Vagina (tissue), 2 donors: ENCODE measurements around the gene WDHD1. TPM values are rescaled to one million over a fixed set of nuclear protein-coding genes. Genes with fewer than 3 reads are reported as not detected.
"Not testable (repeated sequence)": the region's sequence is repeated elsewhere in the genome, so short reads cannot be mapped to it uniquely, and the experiment has no call there.

Source experiments
- DNase-seq, 2 donors: peaks; one replicate each; pipeline ENCODE4 v3.0.0-alpha.2; 2017; ENCODE audit errors: extremely low spot score in 2 of 2
- H3K27ac ChIP-seq: fragments of 200-600 bp; sonication (generic); one replicate; pipeline ENCODE4 v1.5.1; 2019
- H3K27me3 ChIP-seq: fragments of 200-600 bp; sonication (generic); one replicate; pipeline ENCODE4 v1.5.1; 2019
- H3K36me3 ChIP-seq, 2 donors: fragments of 200-600 bp; sonication (generic); one replicate each; pipeline ENCODE4 v1.5.1; 2017 to 2019
- H3K4me1 ChIP-seq: fragments of 200-600 bp; sonication (generic); one replicate; pipeline ENCODE4 v1.5.1; 2019
- H3K4me3 ChIP-seq, 2 donors: fragments of 200-600 bp; sonication (generic); 1 replicate in 1 of 2; 2 replicates in 1 of 2; pipeline ENCODE4 v1.5.1; 2016 to 2019
- H3K9me3 ChIP-seq: fragments of 200-600 bp; sonication (generic); one replicate; pipeline ENCODE4 v1.5.1; 2019
- POLR2A ChIP-seq, 2 donors: fragments of 450-650 bp; IDR thresholded peaks; one replicate each; pipeline ENCODE4 v1.6.1; 2017; ENCODE audit warnings: antibody characterized with exemption in 2 of 2, mild to moderate bottlenecking in 2 of 2, moderate library complexity in 2 of 2
- POLR2AphosphoS5 ChIP-seq, 2 donors: sonication (generic); formaldehyde crosslinking; IDR thresholded peaks; one replicate each; pipeline ENCODE4 v1.9.0; 2017; ENCODE audit warnings: antibody characterized with exemption in 2 of 2, mild to moderate bottlenecking in 2 of 2, low read depth in 1 of 2; ENCODE audit not compliant: insufficient read depth in 1 of 2
- intact Hi-C: fragments of 100-400 bp; cut with DNase I; formaldehyde crosslinking; loops from one replicate; pipeline ENCODE4 v1.15.1; 2023
- total RNA-seq: library from RNA; depleted of rRNA; stranded (reverse); fragments of >200 nt; gene quantifications from one replicate; pipeline ENCODE4 v1.2.3, GENCODE V29; 2016
- TF ChIP-seq, protein P1 (sequence below), 3 experiments: fragments of 450-650 bp in 2 of 3; fragments of 200-600 bp in 1 of 3; sonication (generic) in 1 of 3; IDR thresholded peaks; one replicate each; pipeline ENCODE4 v1.5.1; 2017 to 2019; ENCODE audit warnings: antibody characterized with exemption in 3 of 3, mild to moderate bottlenecking in 2 of 3, moderate library complexity in 2 of 3

Gene WDHD1
- total RNA-seq, 1 donor from 2014 or later: 3.2 TPM

GRCh38 chr14:55071870-55072640, 45.2 kb upstream of the WDHD1 start:
- H3K27ac ChIP-seq: peak overlapping the region; percentile 11
- H3K27me3 ChIP-seq: no peaks in the 10 kb centered on the region
- intact Hi-C loops: no loop called here
- no peak for TF ChIP-seq POLR2A (IDR thresholded peaks at IDR 0.05)
- peak in 1 of 2 donors; percentile 61 for TF ChIP-seq POLR2AphosphoS5 (IDR thresholded peaks at IDR 0.05; ENCODE audit: insufficient read depth in 1 of 2, low read depth in 1 of 2)
- DNase-seq: no peak
- H3K4me1 ChIP-seq: peaks cover 20% of the 10 kb centered on the region
- no peak overlapping the region for H3K4me3 ChIP-seq
- H3K36me3 ChIP-seq: no peaks in the 10 kb centered on the region
- no peaks in the 10 kb centered on the region for H3K9me3 ChIP-seq

DNA sequence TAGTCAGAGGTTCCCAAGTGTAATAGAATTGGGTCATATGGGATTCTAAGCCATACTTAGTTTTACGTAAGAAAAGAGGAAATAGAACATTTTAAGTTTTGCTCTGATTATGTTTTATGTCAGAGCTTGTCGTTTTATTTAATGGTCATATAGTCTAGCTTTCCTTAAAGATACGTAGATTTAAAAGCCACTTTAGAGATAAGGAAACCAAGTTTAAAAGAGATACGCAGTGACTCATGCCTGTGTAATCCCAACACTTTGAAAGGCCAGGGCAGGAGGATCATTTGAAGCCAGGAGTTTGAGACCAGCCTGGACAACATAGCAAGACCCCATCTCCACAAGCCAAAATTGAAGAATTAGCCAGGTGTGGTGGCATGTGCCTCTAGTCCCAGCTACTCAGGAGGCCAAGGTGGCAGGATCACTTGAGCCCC, 44.1 kb upstream of the WDHD1 start:
- TF ChIP-seq, protein P1, sequence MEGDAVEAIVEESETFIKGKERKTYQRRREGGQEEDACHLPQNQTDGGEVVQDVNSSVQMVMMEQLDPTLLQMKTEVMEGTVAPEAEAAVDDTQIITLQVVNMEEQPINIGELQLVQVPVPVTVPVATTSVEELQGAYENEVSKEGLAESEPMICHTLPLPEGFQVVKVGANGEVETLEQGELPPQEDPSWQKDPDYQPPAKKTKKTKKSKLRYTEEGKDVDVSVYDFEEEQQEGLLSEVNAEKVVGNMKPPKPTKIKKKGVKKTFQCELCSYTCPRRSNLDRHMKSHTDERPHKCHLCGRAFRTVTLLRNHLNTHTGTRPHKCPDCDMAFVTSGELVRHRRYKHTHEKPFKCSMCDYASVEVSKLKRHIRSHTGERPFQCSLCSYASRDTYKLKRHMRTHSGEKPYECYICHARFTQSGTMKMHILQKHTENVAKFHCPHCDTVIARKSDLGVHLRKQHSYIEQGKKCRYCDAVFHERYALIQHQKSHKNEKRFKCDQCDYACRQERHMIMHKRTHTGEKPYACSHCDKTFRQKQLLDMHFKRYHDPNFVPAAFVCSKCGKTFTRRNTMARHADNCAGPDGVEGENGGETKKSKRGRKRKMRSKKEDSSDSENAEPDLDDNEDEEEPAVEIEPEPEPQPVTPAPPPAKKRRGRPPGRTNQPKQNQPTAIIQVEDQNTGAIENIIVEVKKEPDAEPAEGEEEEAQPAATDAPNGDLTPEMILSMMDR (IDR thresholded peaks at IDR 0.05): no peak
- TF ChIP-seq POLR2AphosphoS5 (IDR thresholded peaks at IDR 0.05; ENCODE audit: insufficient read depth in 1 of 2, low read depth in 1 of 2) (no peak), POLR2A (IDR thresholded peaks at IDR 0.05) (no peak)
- Histone ChIP-seq H3K4me1 (peaks cover 20% of the 10 kb centered on the region), H3K27ac (no peak overlapping the region), H3K36me3 (no peaks in the 10 kb centered on the region), H3K9me3 (no peaks in the 10 kb centered on the region), H3K4me3 (no peak overlapping the region), H3K27me3 (no peaks in the 10 kb centered on the region)
- intact Hi-C loops: no loop called here
- DNase-seq: no peak

DNA sequence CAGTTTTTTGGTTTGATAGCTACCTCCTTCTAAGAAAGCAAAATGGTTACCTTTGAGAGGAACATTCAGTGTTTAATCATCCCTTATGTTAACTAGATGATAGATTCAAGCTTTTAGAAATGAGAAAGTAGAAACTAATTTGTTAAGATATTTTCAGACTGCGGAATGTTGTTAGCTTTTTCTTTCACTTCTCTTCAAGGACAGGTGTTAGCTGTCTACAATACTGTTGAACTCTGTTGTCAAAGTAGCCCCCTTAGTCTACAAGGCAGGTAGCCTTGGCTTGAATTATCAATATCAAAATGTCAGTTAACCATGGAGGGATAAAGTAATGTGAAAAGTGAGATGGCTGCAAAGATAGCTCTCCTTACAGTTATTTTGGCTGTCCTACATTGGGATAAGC, 39.3 kb upstream of the WDHD1 start:
- H3K9me3 ChIP-seq: no peaks in the 10 kb centered on the region
- no peak overlapping the region for H3K27ac ChIP-seq
- H3K36me3 ChIP-seq: peaks cover 0 to 23% of the 10 kb centered on the region in 2 donors
- peaks cover 16% of the 10 kb centered on the region for H3K4me1 ChIP-seq
- TF ChIP-seq, protein P1 (IDR thresholded peaks at IDR 0.05): no peak
- TF ChIP-seq POLR2A (IDR thresholded peaks at IDR 0.05) (no peak), POLR2AphosphoS5 (IDR thresholded peaks at IDR 0.05; ENCODE audit: insufficient read depth in 1 of 2, low read depth in 1 of 2) (no peak)
- no peaks in the 10 kb centered on the region for H3K27me3 ChIP-seq
- H3K4me3 ChIP-seq: no peak overlapping the region
- DNase-seq: no peak
- intact Hi-C loops: no loop called here

- H3K4me1 ChIP-seq: peaks cover 16% of the 10 kb centered on the region
- H3K27me3 ChIP-seq: no peaks in the 10 kb centered on the region
- no peak overlapping the region for H3K27ac ChIP-seq
- no peaks in the 10 kb centered on the region for H3K9me3 ChIP-seq
- H3K4me3 ChIP-seq: no peak overlapping the region
- peaks cover 0 to 23% of the 10 kb centered on the region in 2 donors for H3K36me3 ChIP-seq
- DNase-seq: no peak
- intact Hi-C loops: no loop called here
- TF ChIP-seq, protein P1 (IDR thresholded peaks at IDR 0.05): no peak
- TF ChIP-seq POLR2A (IDR thresholded peaks at IDR 0.05) (no peak), POLR2AphosphoS5 (IDR thresholded peaks at IDR 0.05; ENCODE audit: insufficient read depth in 1 of 2, low read depth in 1 of 2) (no peak)
Measured at GRCh38 chr14:55065411-55065810, 38.5 kb upstream of the WDHD1 start.

- H3K27ac ChIP-seq, DNase-seq: not testable (repeated sequence)
Measured at GRCh38 chr14:55064896-55065295, 38.0 kb upstream of the WDHD1 start.

More at GRCh38 chr14:55064896-55065295, 38.0 kb upstream of the WDHD1 start:
- Histone ChIP-seq H3K4me1 (peaks cover 16% of the 10 kb centered on the region), H3K36me3 (peaks cover 0 to 23% of the 10 kb centered on the region in 2 donors)
- H3K4me3 ChIP-seq, H3K27me3 ChIP-seq, intact Hi-C loops, H3K9me3 ChIP-seq: not testable (repeated sequence)
